Stimulated activated CD8-positive, alpha-beta memory T cell treated with anti-CD3 and anti-CD28 coated beads, Interleukin-15, amount 100 ng/mL, for 4 hours (primary cell): ENCODE data around the gene ZFHX3.

ENCODE experiments used
- DNase-seq, 2 donors: peaks; one replicate each; pipeline ENCODE4 v3.0.0-alpha.2; 2020; ENCODE audit warnings: low read depth in 2 of 2

Gene ZFHX3

GRCh38 chr16:72878301-72879269 is 169.3 kb downstream of the ZFHX3 start:
- no peak for DNase-seq

GRCh38 chr16:72877374-72878028 is 170.4 kb downstream of the ZFHX3 start:
- DNase-seq, result no peak

- no peak for DNase-seq
Observed at GRCh38 chr16:72876981-72877373, 171.0 kb downstream of the ZFHX3 start.

GRCh38 chr16:72876221-72876620 is 171.7 kb downstream of the ZFHX3 start:
- no peak for DNase-seq

- DNase-seq, result no peak
Observed at GRCh38 chr16:72875291-72876031, 172.5 kb downstream of the ZFHX3 start.

GRCh38 chr16:72873853-72874252 is 174.1 kb downstream of the ZFHX3 start:
- DNase-seq, result no peak

GRCh38 chr16:72873044-72873443 is 174.9 kb downstream of the ZFHX3 start:
- no peak for DNase-seq

- DNase-seq, result no peak
Observed at GRCh38 chr16:72865835-72866234, 182.1 kb downstream of the ZFHX3 start.

GRCh38 chr16:72865258-72865657 is 182.7 kb downstream of the ZFHX3 start:
- no peak for DNase-seq

GRCh38 chr16:72864130-72864833 is 183.6 kb downstream of the ZFHX3 start:
- DNase-seq, result no peak

GRCh38 chr16:72862090-72862489 is 185.8 kb downstream of the ZFHX3 start:
- DNase-seq, result no peak

- DNase-seq, result no peak
Observed at GRCh38 chr16:72860726-72861562, 187.0 kb downstream of the ZFHX3 start.

- DNase-seq, result no peak
Observed at GRCh38 chr16:72859581-72859980, 188.3 kb downstream of the ZFHX3 start.

GRCh38 chr16:72858665-72859493 is 189.0 kb downstream of the ZFHX3 start:
- no peak for DNase-seq

- DNase-seq, result no peak
Observed at GRCh38 chr16:72857834-72858664, 189.9 kb downstream of the ZFHX3 start.

GRCh38 chr16:72856797-72857196 is 191.1 kb downstream of the ZFHX3 start:
- no peak for DNase-seq

- DNase-seq, result no peak
Observed at GRCh38 chr16:72854267-72854959, 193.5 kb downstream of the ZFHX3 start.

GRCh38 chr16:72853575-72854266 is 194.2 kb downstream of the ZFHX3 start:
- DNase-seq, result no peak
